Measurements from ENCODE around the gene ATP1B3. TPM values are rescaled to one million over a fixed set of nuclear protein-coding genes. Genes with fewer than 3 reads are reported as not detected.
A peak's percentile ranks its signal among the peaks of the same experiment; 100 is the strongest.

Gene ATP1B3
- polyA plus RNA-seq, 1 of the 3 experiments (the other 2 are of a cell fraction), result 86.3 TPM

DNA sequence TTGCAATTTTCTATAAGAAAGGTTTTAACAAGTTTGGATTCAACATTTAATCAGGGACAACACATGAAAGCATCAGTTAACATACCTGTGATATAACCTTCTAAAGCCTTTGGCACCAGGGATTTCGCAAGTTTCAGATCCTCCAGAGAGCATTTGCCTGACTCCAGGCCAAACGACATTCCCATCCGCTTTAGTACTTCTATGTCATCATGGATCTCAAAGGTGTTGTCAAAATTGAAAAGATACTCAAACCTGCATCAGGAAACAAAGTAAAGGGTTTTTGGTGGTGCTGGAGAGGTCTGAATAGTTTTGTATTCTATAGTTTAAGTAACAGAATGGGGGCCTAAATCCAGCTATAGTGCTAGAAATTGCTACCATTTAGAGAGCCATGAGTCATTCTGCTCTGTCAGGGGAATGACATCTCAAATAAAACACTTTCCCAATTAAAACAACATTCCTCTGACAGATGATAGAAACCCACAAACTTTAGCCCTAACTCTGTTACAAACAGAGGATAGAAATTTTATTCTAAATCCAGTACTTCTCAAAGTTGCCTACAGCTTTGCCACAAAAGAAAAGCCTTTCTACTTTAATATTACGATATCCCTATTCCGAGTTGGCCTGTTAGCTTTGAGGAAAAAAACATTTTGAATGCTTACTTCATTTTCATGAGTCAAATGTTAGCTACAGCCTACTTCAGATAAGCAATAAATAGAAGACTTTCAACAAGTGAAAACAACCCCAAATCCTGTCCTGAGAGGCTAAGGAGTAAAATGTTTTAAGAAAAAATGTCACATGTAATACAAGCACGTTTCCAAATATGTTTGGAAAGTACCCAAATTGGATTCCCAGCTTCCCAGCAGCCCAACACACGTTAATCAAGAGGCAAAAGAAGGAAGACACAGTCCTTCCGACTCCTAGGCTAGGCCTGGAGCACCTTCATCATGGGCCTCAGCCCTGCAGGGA lies 83.4 kb downstream of the ATP1B3 start:
- DNase-seq, result no peak
- Histone ChIP-seq H3K79me2 (ENCODE audit: insufficient read depth) (no peaks in the 10 kb centered on the region), H3K36me3 (replicated peaks in 1 of 2; ENCODE audit: control insufficient read depth in 1 of 2, insufficient read depth in 2 of 2, low read length in 1 of 2) (peaks cover 22 to 30% of the 10 kb centered on the region in 2 experiments), H3K4me2 (peak overlapping the region; percentile 45; the same call in 1 of the 2 replicates), H3K27me3 (ENCODE audit: insufficient read depth) (no peaks in the 10 kb centered on the region), H2AFZ (ENCODE audit: low read depth) (no peak overlapping the region), H3K9ac (peak overlapping the region; percentile 24; the same call in 1 of the 2 replicates), H3K4me1 (ENCODE audit: control insufficient read depth in 1 of 2, insufficient read depth in 2 of 2, low read depth in 1 of 2, low read length in 1 of 2) (peaks cover 0 to 11% of the 10 kb centered on the region in 2 experiments; a peak in 3 of 4 replicates), H3K9me3 (no peaks in the 10 kb centered on the region), H3F3A (replicated peaks; ENCODE audit: insufficient read depth) (peaks cover 24% of the 10 kb centered on the region), H3K4me3 (ENCODE audit: low read depth in 2 of 2, low read length in 1 of 2) (no peak overlapping the region), H4K20me1 (ENCODE audit: insufficient read depth) (no peaks in the 10 kb centered on the region), H3K27ac (ENCODE audit: low read depth in 2 of 2, low read length in 1 of 2) (peak overlapping the region; percentile 8 to 78; a peak in 3 of 4 replicates), H3K9me2 (no peaks in the 10 kb centered on the region)
- CTCF ChIA-PET, result no interaction called here
- TF ChIP-seq, protein P1, sequence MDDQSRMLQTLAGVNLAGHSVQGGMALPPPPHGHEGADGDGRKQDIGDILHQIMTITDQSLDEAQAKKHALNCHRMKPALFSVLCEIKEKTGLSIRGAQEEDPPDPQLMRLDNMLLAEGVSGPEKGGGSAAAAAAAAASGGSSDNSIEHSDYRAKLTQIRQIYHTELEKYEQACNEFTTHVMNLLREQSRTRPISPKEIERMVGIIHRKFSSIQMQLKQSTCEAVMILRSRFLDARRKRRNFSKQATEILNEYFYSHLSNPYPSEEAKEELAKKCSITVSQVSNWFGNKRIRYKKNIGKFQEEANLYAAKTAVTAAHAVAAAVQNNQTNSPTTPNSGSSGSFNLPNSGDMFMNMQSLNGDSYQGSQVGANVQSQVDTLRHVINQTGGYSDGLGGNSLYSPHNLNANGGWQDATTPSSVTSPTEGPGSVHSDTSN (IDR thresholded peaks at IDR 0.05), result peak; percentile 71
- no peak for TF ChIP-seq TEAD4 (IDR thresholded peaks at IDR 0.05; ENCODE audit: borderline replicate concordance, insufficient read depth)
- TF ChIP-seq JUND (IDR thresholded peaks at IDR 0.05), result peak; percentile 63
- TF ChIP-seq FOSL2 (IDR thresholded peaks at IDR 0.05; ENCODE audit: borderline replicate concordance, low read depth), result peak; percentile 73; the same call in 1 of the 2 replicates
- POLR2A ChIA-PET, result no interaction called here
- WGBS (ENCODE audit: low lambda C conversion rate), result 66% methylated on average over 8 of the region's 8 CpGs

- ChIA-PET CTCF (no interaction called here), POLR2A (no interaction called here)
- Histone ChIP-seq H3K27me3 (ENCODE audit: insufficient read depth) (no peaks in the 10 kb centered on the region), H3K27ac (ENCODE audit: low read depth in 2 of 2, low read length in 1 of 2) (peak overlapping the region; percentile 4 to 78; a peak in 3 of 4 replicates), H3K4me1 (ENCODE audit: control insufficient read depth in 1 of 2, insufficient read depth in 2 of 2, low read depth in 1 of 2, low read length in 1 of 2) (peaks cover 0 to 11% of the 10 kb centered on the region in 2 experiments; a peak in 2 of 4 replicates), H3K4me2 (peak overlapping the region; percentile 45; the same call in 1 of the 2 replicates), H3K4me3 (ENCODE audit: low read depth in 2 of 2, low read length in 1 of 2) (no peak overlapping the region; a peak in 1 of 4 replicates), H3F3A (replicated peaks; ENCODE audit: insufficient read depth) (peaks cover 24% of the 10 kb centered on the region), H3K9ac (peak overlapping the region; percentile 24; the same call in 1 of the 2 replicates), H2AFZ (ENCODE audit: low read depth) (no peak overlapping the region), H3K36me3 (replicated peaks in 1 of 2; ENCODE audit: control insufficient read depth in 1 of 2, insufficient read depth in 2 of 2, low read length in 1 of 2) (peaks cover 22 to 30% of the 10 kb centered on the region in 2 experiments), H3K9me3 (no peaks in the 10 kb centered on the region), H4K20me1 (ENCODE audit: insufficient read depth) (no peaks in the 10 kb centered on the region), H3K79me2 (ENCODE audit: insufficient read depth) (no peaks in the 10 kb centered on the region), H3K9me2 (no peaks in the 10 kb centered on the region)
- DNase-seq, result no peak
- WGBS (ENCODE audit: low lambda C conversion rate), result 60% methylated on average over 3 of the region's 3 CpGs
- TF ChIP-seq RXRA (IDR thresholded peaks at IDR 0.05; ENCODE audit: borderline replicate concordance, low read depth) (no peak), RFX5 (IDR thresholded peaks at IDR 0.05; ENCODE audit: low read length) (no peak), FOXM1 (IDR thresholded peaks at IDR 0.05; ENCODE audit: low read depth) (no peak), USF2 (IDR thresholded peaks at IDR 0.05; ENCODE audit: borderline replicate concordance, low read depth, low read length) (no peak), POLR2AphosphoS5 (IDR thresholded peaks at IDR 0.05; ENCODE audit: low read depth, low read length) (no peak), TAF1 (IDR thresholded peaks at IDR 0.05; ENCODE audit: borderline replicate concordance, low read depth, low read length) (no peak), GABPA (IDR thresholded peaks at IDR 0.05; ENCODE audit: low read depth) (no peak)
- TF ChIP-seq, protein P2, sequence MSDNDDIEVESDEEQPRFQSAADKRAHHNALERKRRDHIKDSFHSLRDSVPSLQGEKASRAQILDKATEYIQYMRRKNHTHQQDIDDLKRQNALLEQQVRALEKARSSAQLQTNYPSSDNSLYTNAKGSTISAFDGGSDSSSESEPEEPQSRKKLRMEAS (IDR thresholded peaks at IDR 0.05; ENCODE audit: low read depth), result no peak
These were observed 84.3 kb downstream of the ATP1B3 start for GRCh38 chr3:141960731-141961130.

All from SK-N-SH (cell line).